ENCODE results near the gene TRPM3.

Gene TRPM3

GRCh38 chr9:70500793-70501192, 620.6 kb downstream of the TRPM3 start:
- no peak for DNase-seq

- DNase-seq, result no peak
Observed at GRCh38 chr9:70499621-70500020, 621.8 kb downstream of the TRPM3 start.

GRCh38 chr9:70498866-70499265, 622.6 kb downstream of the TRPM3 start:
- no peak for DNase-seq

GRCh38 chr9:70496244-70496643, 625.2 kb downstream of the TRPM3 start:
- no peak for DNase-seq

- no peak for DNase-seq
Observed at GRCh38 chr9:70495514-70495913, 625.9 kb downstream of the TRPM3 start.

- DNase-seq, result no peak
Observed at GRCh38 chr9:70494221-70494620, 627.2 kb downstream of the TRPM3 start.

- no peak for DNase-seq
Observed at GRCh38 chr9:70493029-70493428, 628.4 kb downstream of the TRPM3 start.

GRCh38 chr9:70492319-70492777, 629.1 kb downstream of the TRPM3 start:
- DNase-seq, result no peak

- DNase-seq, result no peak
Observed at GRCh38 chr9:70491426-70492318, 629.7 kb downstream of the TRPM3 start.

GRCh38 chr9:70490478-70490877, 630.9 kb downstream of the TRPM3 start:
- no peak for DNase-seq

GRCh38 chr9:70488793-70489105, 632.7 kb downstream of the TRPM3 start:
- no peak for DNase-seq

- no peak for DNase-seq
Observed at GRCh38 chr9:70488098-70488792, 633.2 kb downstream of the TRPM3 start.

GRCh38 chr9:70486127-70486526, 635.3 kb downstream of the TRPM3 start:
- no peak for DNase-seq

- no peak for DNase-seq
Observed at GRCh38 chr9:70485273-70485858, 636.1 kb downstream of the TRPM3 start.

- no peak for DNase-seq
Observed at GRCh38 chr9:70484232-70485130, 636.9 kb downstream of the TRPM3 start.

- no peak for DNase-seq
Observed at GRCh38 chr9:70481471-70481870, 640.0 kb downstream of the TRPM3 start.

- DNase-seq, result no peak
Observed at GRCh38 chr9:70480405-70480980, 640.9 kb downstream of the TRPM3 start.

GRCh38 chr9:70479880-70480291, 641.5 kb downstream of the TRPM3 start:
- DNase-seq, result no peak

Measured in effector CD8-positive, alpha-beta T cell (primary cell).